Measurements from ENCODE around the gene AOC3. TPM values are rescaled to one million over a fixed set of nuclear protein-coding genes. Genes with fewer than 3 reads are reported as not detected.

AOC3 gene
- total and polyA plus RNA-seq, 2 of the 8 experiments (the other 6 are each of a cell fraction or from before 2014, with no cell fraction given) = 2.5 to 2.7 TPM

DNA sequence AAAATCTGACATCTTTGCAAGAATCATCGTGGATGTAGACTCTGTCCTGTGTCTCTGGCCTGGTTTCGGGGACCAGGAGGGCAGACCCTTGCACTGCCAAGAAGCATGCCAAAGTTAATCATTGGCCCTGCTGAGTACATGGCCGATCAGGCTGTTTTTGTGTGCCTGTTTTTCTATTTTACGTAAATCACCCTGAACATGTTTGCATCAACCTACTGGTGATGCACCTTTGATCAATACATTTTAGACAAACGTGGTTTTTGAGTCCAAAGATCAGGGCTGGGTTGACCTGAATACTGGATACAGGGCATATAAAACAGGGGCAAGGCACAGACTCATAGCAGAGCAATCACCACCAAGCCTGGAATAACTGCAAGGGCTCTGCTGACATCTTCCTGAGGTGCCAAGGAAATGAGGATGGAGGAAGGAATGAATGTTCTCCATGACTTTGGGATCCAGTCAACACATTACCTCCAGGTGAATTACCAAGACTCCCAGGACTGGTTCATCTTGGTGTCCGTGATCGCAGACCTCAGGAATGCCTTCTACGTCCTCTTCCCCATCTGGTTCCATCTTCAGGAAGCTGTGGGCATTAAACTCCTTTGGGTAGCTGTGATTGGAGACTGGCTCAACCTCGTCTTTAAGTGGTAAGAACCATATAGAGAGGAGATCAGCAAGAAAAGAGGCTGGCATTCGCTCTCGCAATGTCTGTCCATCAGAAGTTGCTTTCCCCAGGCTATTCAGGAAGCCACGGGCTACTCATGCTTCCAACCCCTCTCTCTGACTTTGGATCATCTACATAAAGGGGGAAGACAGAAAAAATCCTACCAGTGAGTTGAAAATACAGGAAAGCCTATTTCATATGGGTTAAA lies 49.7 kb downstream of the AOC3 start, which contains the start of gene G6PC1:
G6PC1 (plus strand) TSS at position 340 of the 872 bp plus-strand sequence; CDS start at position 418, 78 bp downstream.
- Histone ChIP-seq H3K9ac (replicated peaks in 1 of 4; ENCODE audit: extremely low read depth in 1 of 4, low read depth in 3 of 4, low read length in 3 of 4) (no peak within 1 kb of the TSS), H3K23me2 (ENCODE audit: low read depth, low read length) (no peaks in the 10 kb centered on the region), H4K20me1 (replicated peaks in 1 of 2; ENCODE audit: control insufficient read depth in 1 of 2, insufficient read depth in 2 of 2, low read length in 2 of 2) (no peaks in the 10 kb centered on the region), H4K5ac (ENCODE audit: insufficient read length, low read depth, low read length) (no peak within 1 kb of the TSS), H3K79me2 (ENCODE audit: control insufficient read depth in 1 of 2, insufficient read depth in 2 of 2, low read length in 2 of 2) (no peaks in the 10 kb centered on the region), H3K4ac (replicated peaks; ENCODE audit: insufficient read length, low read depth, low read length) (no peak within 1 kb of the TSS), H3K4me1 (replicated peaks in 1 of 4; ENCODE audit: control insufficient read depth in 3 of 4, insufficient read depth in 4 of 4, low read length in 3 of 4) (no peaks in the 10 kb centered on the region), H4K91ac (replicated peaks; ENCODE audit: insufficient read length, low read length) (no peak within 1 kb of the TSS), H2BK12ac (ENCODE audit: low read depth, low read length) (no peak within 1 kb of the TSS), H3K9me3 (ENCODE audit: insufficient read depth in 2 of 2, low read depth in 1 of 2, low read length in 1 of 2) (no peaks in the 10 kb centered on the region), H3K14ac (ENCODE audit: insufficient read length) (no peak within 1 kb of the TSS), H2BK120ac (replicated peaks; ENCODE audit: low read depth, low read length) (no peak within 1 kb of the TSS), H3K4me2 (ENCODE audit: insufficient read depth in 1 of 2, low read depth in 2 of 2, low read length in 2 of 2) (no peak within 1 kb of the TSS), H3K4me3 (ENCODE audit: extremely low read depth in 1 of 4, insufficient read depth in 2 of 4, low read depth in 3 of 4, low read length in 4 of 4) (no peak within 1 kb of the TSS), H3K27me3 (replicated peaks in 1 of 4; ENCODE audit: control insufficient read depth in 3 of 4, extremely low read depth in 1 of 4, insufficient read depth in 3 of 4, low read length in 3 of 4) (no peaks in the 10 kb centered on the region), H3K36me3 (ENCODE audit: control insufficient read depth in 2 of 4, insufficient read depth in 4 of 4, low read length in 3 of 4) (no peaks in the 10 kb centered on the region), H2AFZ (ENCODE audit: low read length) (peak within 1 kb of the TSS; percentile 73), H3K27ac (ENCODE audit: low read depth, low read length) (no peak within 1 kb of the TSS), H2AK5ac (ENCODE audit: low read depth, low read length) (no peak within 1 kb of the TSS), H4K8ac (ENCODE audit: extremely low read depth, insufficient read depth, low read length) (no peak within 1 kb of the TSS), H3K18ac (ENCODE audit: extremely low read depth, low read length) (no peak within 1 kb of the TSS), H2BK20ac (ENCODE audit: low read length) (no peak within 1 kb of the TSS), H3K56ac (replicated peaks; ENCODE audit: insufficient read length, low read depth, low read length) (no peak within 1 kb of the TSS), H2BK5ac (ENCODE audit: low read depth, low read length) (no peak within 1 kb of the TSS), H3K23ac (ENCODE audit: insufficient read length) (no peak within 1 kb of the TSS), H2BK15ac (ENCODE audit: low read length) (no peak within 1 kb of the TSS), H3K79me1 (ENCODE audit: low read depth, low read length) (no peaks in the 10 kb centered on the region)
- CTCF ChIA-PET (ENCODE audit: partially characterized antibody) = interaction anchor here (1.0 kb wide), 1 partner anchor 28 kb away, joined by 3 read pairs; no protein-coding TSS in a partner anchor
- POLR2A ChIA-PET (ENCODE audit: partially characterized antibody) = interaction anchor here (0.6 kb wide), 1 partner anchor 23 kb away, joined by 3 read pairs; no protein-coding TSS in a partner anchor
- no peak for FAIRE-seq
- 90% methylated on average over 12 of the region's 12 CpGs; no CpG with 5 or more reads in 1 of the 2 experiments for WGBS, 2 experiments (ENCODE audit: extremely low coverage in 1 of 2, insufficient coverage in 1 of 2, insufficient read length in 1 of 2, insufficient replicate concordance in 2 of 2, low coverage in 1 of 2, low lambda C conversion rate in 2 of 2, missing lambda C conversion rate in 1 of 2)
- DNase-seq (ENCODE audit: low read depth in 1 of 2, low spot score in 2 of 2) = no peak
- TF ChIP-seq TCF12 (IDR thresholded peaks at IDR 0.05; ENCODE audit: low read depth, low read length) (no peak), PHF8 (conservative IDR thresholded peaks at IDR 0.05; ENCODE audit: low read depth, low read length) (no peak)

Data from H1 (cell line).